IMR-90 (cell line): ENCODE data around the gene MPP2. TPM values are rescaled to one million over a fixed set of nuclear protein-coding genes. Genes with fewer than 3 reads are reported as not detected.

Experiments used
- ATAC-seq: fragments of 200-7000 bp; cut with Tn5 transposase; 2 replicates; pipeline ENCODE4 v1.9.1; 2020; ENCODE audit warnings: low read depth, mild to moderate bottlenecking, moderate library complexity
- BruUV-seq: library from RNA; stranded (reverse); fragments of 400-500 nt; replicated peaks from 2 replicates; lab custom pipeline; 2021; lab: Mats Ljungman, UMichigan
- CTCF ChIA-PET: fragments of 300-600 bp; formaldehyde crosslinking; extraction: SDS; loops from one replicate; lab custom pipeline; 2021; ENCODE audit warnings: antibody characterized with exemption; lab: Yijun Ruan, JAX
- POLR2A ChIA-PET: fragments of 300-600 bp; sonication (Branson Sonifier 250); formaldehyde crosslinking; loops from one replicate; lab custom pipeline; 2022; ENCODE audit warnings: antibody characterized with exemption; ENCODE audit not compliant: unreplicated experiment; lab: Charles Lee
- DNase-seq: peaks from one replicate; pipeline ENCODE4 v3.0.0; 2013
- H2AFZ ChIP-seq: replicated peaks from 2 replicates; pipeline ENCODE3; 2013; ENCODE audit warnings: low read length, mild to moderate bottlenecking; ENCODE audit not compliant: poor library complexity
- H2AK5ac ChIP-seq: 2 replicates; pipeline ENCODE4 v1.6.1; 2013; ENCODE audit warnings: low read depth, low read length, inconsistent platforms
- H2AK9ac ChIP-seq: replicated peaks from 2 replicates; pipeline ENCODE3; 2013; ENCODE audit warnings: mild to moderate bottlenecking, low read depth, low read length, moderate library complexity; ENCODE audit not compliant: poor library complexity
- H2BK120ac ChIP-seq: 2 replicates; pipeline ENCODE4 v1.6.1; 2013; ENCODE audit warnings: low read depth, low read length, inconsistent platforms
- H2BK15ac ChIP-seq: 3 replicates; pipeline ENCODE4 v1.6.1; 2013; ENCODE audit warnings: low read depth, low read length, inconsistent platforms
- H2BK20ac ChIP-seq: 2 replicates; pipeline ENCODE4 v1.6.1; 2013; ENCODE audit warnings: low read depth, mild to moderate bottlenecking, inconsistent platforms, low read length, moderate library complexity
- H2BK5ac ChIP-seq: 2 replicates; pipeline ENCODE4 v1.6.1; 2013; ENCODE audit warnings: mild to moderate bottlenecking, low read depth, low read length, inconsistent platforms; ENCODE audit not compliant: poor library complexity, severe bottlenecking
- H3K14ac ChIP-seq: replicated peaks from 2 replicates; pipeline ENCODE4 v1.6.1; 2013; ENCODE audit warnings: low read depth, low read length, inconsistent platforms
- H3K18ac ChIP-seq: 2 replicates; pipeline ENCODE4 v1.6.1; 2013; ENCODE audit warnings: low read depth, low read length, control low read depth
- H3K23ac ChIP-seq: 2 replicates; pipeline ENCODE4 v1.6.1; 2013; ENCODE audit warnings: low read depth, low read length, inconsistent platforms
- H3K27ac ChIP-seq: 2 replicates; pipeline ENCODE4 v1.5.1; 2013; ENCODE audit warnings: mild to moderate bottlenecking, control low read depth, low read length; ENCODE audit not compliant: insufficient read depth
- H3K27me3 ChIP-seq: 2 replicates; pipeline ENCODE4 v1.6.1; 2013; ENCODE audit warnings: low read length; ENCODE audit not compliant: control insufficient read depth, insufficient read depth
- H3K36me3 ChIP-seq: 2 replicates; pipeline ENCODE4 v1.6.1; 2013; ENCODE audit warnings: low read length, mixed read lengths; ENCODE audit not compliant: control insufficient read depth, insufficient read depth
- H3K4ac ChIP-seq: 2 replicates; pipeline ENCODE4 v1.6.1; 2013; ENCODE audit warnings: low read depth, low read length, inconsistent platforms
- H3K4me1 ChIP-seq: 2 replicates; pipeline ENCODE4 v1.6.1; 2013; ENCODE audit warnings: low read length, mixed read lengths; ENCODE audit not compliant: control insufficient read depth, insufficient read depth
- H3K4me2 ChIP-seq: 2 replicates; pipeline ENCODE4 v1.6.1; 2013; ENCODE audit warnings: low read depth, mild to moderate bottlenecking, control low read depth, low read length, moderate library complexity
- H3K4me3 ChIP-seq: 2 replicates; pipeline ENCODE4 v1.5.1; 2013; ENCODE audit warnings: low read depth, mild to moderate bottlenecking, control low read depth, low read length, moderate library complexity; ENCODE audit not compliant: insufficient read depth
- H3K56ac ChIP-seq: 2 replicates; pipeline ENCODE4 v1.6.1; 2013; ENCODE audit warnings: low read length, inconsistent platforms; ENCODE audit not compliant: insufficient read depth; ENCODE audit errors: extremely low read depth
- H3K79me1 ChIP-seq, 2 experiments: 2 replicates each; pipeline ENCODE4 v1.6.1; 2013; ENCODE audit warnings: low read length in 2 of 2, inconsistent platforms in 1 of 2, low read depth in 1 of 2
- H3K9ac ChIP-seq: 2 replicates; pipeline ENCODE4 v1.6.1; 2013; ENCODE audit warnings: low read depth, low read length, control low read depth
- H3K9me1 ChIP-seq: 2 replicates; pipeline ENCODE4 v1.6.1; 2013; ENCODE audit warnings: low read length, inconsistent platforms; ENCODE audit not compliant: insufficient read depth
- H3K9me3 ChIP-seq: 2 replicates; pipeline ENCODE4 v1.6.1; 2013; ENCODE audit warnings: low read length; ENCODE audit not compliant: control insufficient read depth, insufficient read depth
- H4K20me1 ChIP-seq: 2 replicates; pipeline ENCODE4 v1.6.1; 2013; ENCODE audit warnings: low read length, inconsistent platforms; ENCODE audit not compliant: insufficient read depth
- H4K5ac ChIP-seq: 2 replicates; pipeline ENCODE4 v1.6.1; 2013; ENCODE audit warnings: mild to moderate bottlenecking, low read depth, low read length, control low read depth
- H4K8ac ChIP-seq, 2 experiments: 2 replicates each; pipeline ENCODE4 v1.6.1; 2013; ENCODE audit warnings: low read depth in 2 of 2, low read length in 2 of 2, control low read depth in 1 of 2, inconsistent platforms in 1 of 2
- H4K91ac ChIP-seq: 2 replicates; pipeline ENCODE4 v1.6.1; 2013; ENCODE audit warnings: low read depth, low read length, inconsistent platforms; ENCODE audit not compliant: insufficient read depth
- BHLHE40 ChIP-seq: fragments of 150-350 bp; IDR thresholded peaks from 2 replicates; pipeline ENCODE4 v1.6.1; 2016; ENCODE audit warnings: mild to moderate bottlenecking, low read depth, low read length
- CEBPB ChIP-seq: IDR thresholded peaks from 2 replicates; pipeline ENCODE4 v1.6.1; 2012; ENCODE audit warnings: low read depth, low read length, improper control_type of control experiment
- ELK1 ChIP-seq: fragments of 150-350 bp; IDR thresholded peaks from 2 replicates; pipeline ENCODE4 v1.6.1; 2016; ENCODE audit warnings: low read depth, mild to moderate bottlenecking, low read length, moderate library complexity, borderline replicate concordance
- FOS ChIP-seq: fragments of 150-350 bp; IDR thresholded peaks from 2 replicates; pipeline ENCODE4 v1.6.1; 2016; ENCODE audit warnings: low read depth, low read length
- MAFK ChIP-seq: IDR thresholded peaks from 2 replicates; pipeline ENCODE4 v1.6.1; 2012; ENCODE audit warnings: low read depth, low read length, improper control_type of control experiment
- MAZ ChIP-seq: IDR thresholded peaks from 2 replicates; pipeline ENCODE4 v1.6.1; 2012; ENCODE audit warnings: low read depth, mild to moderate bottlenecking, low read length, improper control_type of control experiment, moderate library complexity, borderline replicate concordance
- MXI1 ChIP-seq: IDR thresholded peaks from 2 replicates; pipeline ENCODE4 v1.6.1; 2012; ENCODE audit warnings: low read depth, mild to moderate bottlenecking, low read length, moderate library complexity, borderline replicate concordance
- RCOR1 ChIP-seq: IDR thresholded peaks from 2 replicates; pipeline ENCODE4 v1.6.1; 2012; ENCODE audit warnings: mild to moderate bottlenecking, low read length, improper control_type of control experiment; ENCODE audit not compliant: insufficient replicate concordance
- SMC3 ChIP-seq: fragments of 150-350 bp; IDR thresholded peaks from 2 replicates; pipeline ENCODE4 v1.6.1; 2016; ENCODE audit warnings: low read depth, mild to moderate bottlenecking, antibody characterized with exemption, low read length, moderate library complexity
- WGBS, 2 experiments: methylation state at CpG; one replicate each; pipeline versions ENCODE4 v1.1.5 to v1.1.7; 2013; ENCODE audit warnings: missing lambda C conversion rate in 2 of 2; ENCODE audit not compliant: insufficient read length in 1 of 2; ENCODE audit errors: extremely low coverage in 2 of 2; 5-methylcytosine and 5-hydroxymethylcytosine counted together
- dilution Hi-C: fragments of 300-500 bp; cut with HindIII; formaldehyde crosslinking; loops from one replicate; pipeline ENCODE4 v1.14.3; 2018; ENCODE audit warnings: low sequenced_read_pairs; ENCODE audit not compliant: unreplicated experiment
- in situ Hi-C: fragments of 300-500 bp; cut with MboI; formaldehyde crosslinking; loops from 3 replicates; pipeline ENCODE4 v1.14.3; 2019; ENCODE audit warnings: low sequenced_read_pairs, inconsistent platforms, mixed read lengths
- intact Hi-C: fragments of 100-400 bp; cut with micrococcal nuclease; formaldehyde crosslinking; loops from 2 replicates; pipeline ENCODE4 v1.10.0; 2022
- polyA plus RNA-seq, 3 experiments: library from polyadenylated mRNA; depleted of rRNA; stranded (reverse); fragments of >200 nt; gene quantifications; 2 replicates each; pipeline ENCODE4 v1.2.3, GENCODE V29; 2012; ENCODE audit warnings: low replicate concordance in 1 of 3
- total RNA-seq: library from RNA; depleted of rRNA; stranded (reverse); fragments of >200 nt; gene quantifications from 2 replicates; pipeline ENCODE4 v1.2.3, GENCODE V29; 2012
- TF ChIP-seq, protein P1 (sequence below): conservative IDR thresholded peaks from 2 replicates; pipeline ENCODE4 v1.5.1; 2012; ENCODE audit warnings: mild to moderate bottlenecking, low read depth, low read length, improper control_type of control experiment
- TF ChIP-seq, protein P2 (sequence below): fragments of 150-350 bp; IDR thresholded peaks from 2 replicates; pipeline ENCODE4 v1.6.1; 2017; ENCODE audit warnings: mild to moderate bottlenecking, antibody characterized with exemption, low read length, low read depth

Gene MPP2
- total and polyA plus RNA-seq, 2 of the 4 experiments (the other 2 are of a cell fraction), result 3.2 to 3.8 TPM

GRCh38 chr17:43852571-43852970 lies 54.8 kb downstream of the MPP2 start:
- POLR2A ChIA-PET, result interaction anchor here (0.5 kb wide), 1 partner anchor 11 kb away, joined by 5 read pairs; no protein-coding TSS in a partner anchor
- Histone ChIP-seq H2BK120ac (no peak overlapping the region), H3K27ac (no peak overlapping the region), H3K9ac (no peak overlapping the region), H3K9me1 (no peaks in the 10 kb centered on the region), H3K56ac (no peak overlapping the region), H3K4me2 (no peak overlapping the region), H4K20me1 (no peaks in the 10 kb centered on the region), H2AK5ac (no peak overlapping the region), H2AK9ac (no peak overlapping the region), H2BK20ac (no peak overlapping the region), H4K5ac (no peak overlapping the region), H2BK15ac (no peak overlapping the region), H3K14ac (no peak overlapping the region), H2AFZ (no peak overlapping the region), H3K27me3 (peaks cover 78% of the 10 kb centered on the region), H3K79me1 (no peaks in the 10 kb centered on the region), H4K91ac (no peak overlapping the region), H3K4me3 (no peak overlapping the region), H3K36me3 (no peaks in the 10 kb centered on the region), H3K18ac (no peak overlapping the region), H3K23ac (no peak overlapping the region), H3K9me3 (no peaks in the 10 kb centered on the region), H2BK5ac (no peak overlapping the region), H3K4me1 (no peaks in the 10 kb centered on the region), H4K8ac (no peak overlapping the region), H3K4ac (no peak overlapping the region)
- no peak for ATAC-seq
- in situ Hi-C loops (no loop called here), dilution Hi-C loops (no loop called here), intact Hi-C loops (no loop called here)
- CTCF ChIA-PET, result no interaction called here
- TF ChIP-seq, protein P1, sequence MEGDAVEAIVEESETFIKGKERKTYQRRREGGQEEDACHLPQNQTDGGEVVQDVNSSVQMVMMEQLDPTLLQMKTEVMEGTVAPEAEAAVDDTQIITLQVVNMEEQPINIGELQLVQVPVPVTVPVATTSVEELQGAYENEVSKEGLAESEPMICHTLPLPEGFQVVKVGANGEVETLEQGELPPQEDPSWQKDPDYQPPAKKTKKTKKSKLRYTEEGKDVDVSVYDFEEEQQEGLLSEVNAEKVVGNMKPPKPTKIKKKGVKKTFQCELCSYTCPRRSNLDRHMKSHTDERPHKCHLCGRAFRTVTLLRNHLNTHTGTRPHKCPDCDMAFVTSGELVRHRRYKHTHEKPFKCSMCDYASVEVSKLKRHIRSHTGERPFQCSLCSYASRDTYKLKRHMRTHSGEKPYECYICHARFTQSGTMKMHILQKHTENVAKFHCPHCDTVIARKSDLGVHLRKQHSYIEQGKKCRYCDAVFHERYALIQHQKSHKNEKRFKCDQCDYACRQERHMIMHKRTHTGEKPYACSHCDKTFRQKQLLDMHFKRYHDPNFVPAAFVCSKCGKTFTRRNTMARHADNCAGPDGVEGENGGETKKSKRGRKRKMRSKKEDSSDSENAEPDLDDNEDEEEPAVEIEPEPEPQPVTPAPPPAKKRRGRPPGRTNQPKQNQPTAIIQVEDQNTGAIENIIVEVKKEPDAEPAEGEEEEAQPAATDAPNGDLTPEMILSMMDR, result no peak
- no peak for TF ChIP-seq MAFK
- no peak for TF ChIP-seq MAZ
- TF ChIP-seq, protein P2, sequence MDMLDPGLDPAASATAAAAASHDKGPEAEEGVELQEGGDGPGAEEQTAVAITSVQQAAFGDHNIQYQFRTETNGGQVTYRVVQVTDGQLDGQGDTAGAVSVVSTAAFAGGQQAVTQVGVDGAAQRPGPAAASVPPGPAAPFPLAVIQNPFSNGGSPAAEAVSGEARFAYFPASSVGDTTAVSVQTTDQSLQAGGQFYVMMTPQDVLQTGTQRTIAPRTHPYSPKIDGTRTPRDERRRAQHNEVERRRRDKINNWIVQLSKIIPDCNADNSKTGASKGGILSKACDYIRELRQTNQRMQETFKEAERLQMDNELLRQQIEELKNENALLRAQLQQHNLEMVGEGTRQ, result no peak
- TF ChIP-seq CEBPB, result no peak
- no peak for TF ChIP-seq BHLHE40
- TF ChIP-seq MXI1, result no peak
- TF ChIP-seq SMC3, result no peak
- no peak for TF ChIP-seq ELK1
- no peak for TF ChIP-seq FOS
- TF ChIP-seq RCOR1, result no peak
- BruUV-seq, result no TSS peak
- 80% methylated on average over 2 of the region's 8 CpGs; no CpG with 5 or more reads in 1 of the 2 experiments for WGBS, 2 experiments
- no peak for DNase-seq
